ENCODE results near the gene WNT5A.

The WNT5A gene

DNA sequence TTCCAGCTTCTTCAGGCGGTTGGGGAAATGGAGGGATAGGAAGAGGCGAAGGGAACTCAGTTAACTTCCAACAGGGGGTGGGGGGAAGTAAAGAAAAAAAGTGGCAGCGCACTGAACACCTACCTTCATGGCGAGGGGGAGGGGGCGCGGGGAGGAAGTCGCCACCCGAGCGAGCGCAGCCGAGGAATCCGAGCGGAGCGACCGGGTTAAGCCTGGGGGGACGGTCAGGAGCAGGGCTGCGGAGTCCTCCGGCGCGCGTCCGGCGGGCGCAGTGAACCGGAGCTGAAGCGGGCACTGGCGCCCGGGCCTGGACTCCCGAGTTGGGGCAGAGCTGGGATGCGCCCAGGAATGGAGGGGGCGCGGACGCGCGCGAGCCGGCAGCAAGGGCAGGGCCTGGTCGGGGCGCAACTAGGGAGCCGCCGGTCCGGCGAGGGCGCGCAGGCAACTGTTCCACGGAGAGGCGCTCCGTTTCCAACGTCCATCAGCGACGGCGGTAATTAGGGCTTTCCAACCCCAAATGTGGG lies at the start of gene WNT5A:
TSS of gene WNT5A (minus strand) at position 450 of the 524 bp plus-strand sequence. CDS start at position 129, 321 bp downstream.
- DNase-seq, result no peak

DNA sequence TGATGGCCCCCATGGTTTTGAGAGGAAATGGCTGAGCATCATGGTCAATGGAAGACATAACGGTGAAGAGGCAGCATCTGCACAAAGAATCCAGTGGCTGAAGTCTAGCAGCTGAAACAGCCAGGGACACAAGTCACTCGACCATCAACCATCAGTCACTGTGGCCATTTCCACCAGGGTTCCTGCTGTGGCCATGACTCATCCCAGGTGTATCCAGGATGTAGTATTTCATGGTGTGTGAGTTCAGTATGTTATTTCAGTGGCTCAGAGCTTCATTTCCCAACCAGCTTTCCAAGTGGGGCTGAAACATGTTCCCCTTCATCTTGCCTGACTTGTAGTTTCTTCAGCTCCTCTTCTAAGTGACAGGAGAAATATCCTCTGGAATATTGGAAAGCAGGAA lies 47.8 kb upstream of the WNT5A start:
- DNase-seq, result no peak

DNA sequence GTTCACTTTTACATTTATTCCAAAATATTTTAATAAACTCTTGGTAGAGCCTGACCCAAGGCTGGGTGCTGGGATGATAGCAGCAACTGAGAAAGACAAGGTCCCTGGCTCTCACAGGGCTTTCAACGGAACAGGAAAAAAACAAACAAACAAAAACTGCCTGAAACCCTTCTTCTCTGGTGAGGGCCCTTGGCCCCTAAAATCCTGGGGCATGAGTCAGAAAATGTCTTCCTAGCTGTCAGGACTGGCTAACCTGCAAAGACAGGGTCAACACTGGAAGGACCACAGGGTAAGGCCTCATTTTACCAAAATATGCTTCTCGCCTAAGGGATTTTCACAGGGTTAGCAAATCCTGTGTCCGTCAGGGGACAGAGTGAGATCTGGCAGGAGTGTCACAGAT lies 45.7 kb upstream of the WNT5A start:
- DNase-seq, result no peak

DNA sequence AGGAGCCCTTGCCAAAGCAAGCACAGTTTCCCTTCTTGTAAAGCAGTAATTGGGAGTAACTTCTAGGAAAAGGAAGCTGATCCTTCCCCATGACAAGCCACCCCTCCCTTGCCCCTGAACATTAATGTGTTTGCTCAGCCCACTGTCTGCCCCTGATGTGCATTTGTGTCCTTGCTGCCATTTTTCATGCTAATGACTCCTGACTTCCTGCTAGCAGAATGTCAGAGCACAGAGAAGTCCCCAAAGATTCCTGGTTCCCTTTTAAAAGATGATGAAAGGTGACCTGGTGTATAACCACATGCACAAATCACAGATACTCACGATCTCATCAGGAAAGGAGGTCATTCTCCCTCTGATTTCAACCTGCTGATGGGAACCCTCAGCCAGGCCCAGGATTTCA lies 44.2 kb upstream of the WNT5A start:
- DNase-seq, result no peak

DNA sequence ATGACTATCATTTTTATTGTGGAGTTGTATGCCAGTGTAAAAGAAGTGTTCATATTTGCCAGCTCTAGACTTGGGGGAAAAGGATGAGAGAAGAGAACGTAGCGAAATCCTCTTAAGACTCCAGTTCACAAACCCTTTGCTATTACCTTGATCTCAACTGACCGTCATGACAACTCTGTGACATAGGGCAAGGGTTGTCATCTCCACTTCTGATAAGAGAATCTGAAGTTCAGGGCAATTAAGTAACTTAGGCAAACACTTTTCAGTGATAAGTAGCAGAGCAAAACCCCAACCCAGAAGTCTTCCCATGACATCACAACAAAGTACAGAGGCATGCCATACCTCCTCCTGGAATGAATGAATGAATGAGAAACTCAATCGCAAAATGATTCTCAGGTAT lies 40.3 kb upstream of the WNT5A start:
- no peak for DNase-seq

DNA sequence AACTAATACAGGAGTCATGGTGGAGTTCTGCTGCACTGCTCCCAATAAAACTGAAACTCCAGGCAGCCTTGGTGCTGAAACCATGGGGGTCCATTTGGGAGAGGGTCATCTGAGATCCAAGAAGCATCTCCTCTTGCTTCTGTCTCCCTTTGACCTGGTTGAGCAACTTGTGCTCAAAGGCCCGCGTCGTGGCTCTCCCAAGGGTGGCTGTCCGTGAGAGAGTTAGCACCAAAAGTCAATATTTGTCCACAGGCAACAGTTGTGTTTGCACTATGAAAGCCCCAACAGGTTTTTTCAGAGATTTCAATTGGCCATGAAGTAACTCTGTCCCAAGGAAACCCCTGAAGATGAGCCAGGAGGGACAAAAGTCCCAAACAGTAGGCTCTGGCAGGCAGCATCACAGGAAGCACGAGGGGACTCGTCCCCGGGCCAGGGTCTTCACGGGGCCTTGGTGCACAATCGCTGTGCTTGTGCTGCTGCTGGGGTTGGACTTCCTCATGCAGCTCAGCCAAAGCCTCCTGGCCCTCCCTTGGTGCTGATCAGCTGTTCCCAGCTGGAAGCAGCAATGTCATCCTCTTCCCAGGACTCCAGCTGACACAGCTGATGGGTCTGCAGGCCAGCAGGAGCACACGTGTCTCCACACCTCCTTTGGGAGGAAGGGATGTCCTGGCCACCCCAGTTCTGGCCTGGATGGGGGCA lies 39.4 kb upstream of the WNT5A start:
- no peak for DNase-seq

DNA sequence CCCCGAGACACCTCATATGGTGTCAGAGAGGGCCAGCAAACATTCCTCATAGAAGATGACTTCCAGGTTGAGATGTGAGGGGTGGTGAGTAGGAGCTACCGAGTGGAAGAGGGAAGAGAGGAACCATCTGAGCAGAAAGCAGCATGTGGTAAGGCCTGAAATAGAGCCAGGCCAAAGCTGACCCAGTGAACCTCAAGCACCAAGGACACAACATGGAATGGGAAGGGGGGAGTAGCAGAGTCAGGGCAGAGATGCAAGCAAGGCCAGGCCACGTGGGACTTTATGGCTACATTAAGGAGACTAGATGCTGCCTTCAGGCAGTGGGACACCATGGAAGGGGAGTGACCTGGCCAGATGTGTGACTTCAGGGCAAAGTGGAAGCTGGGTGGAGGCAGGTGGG lies 38.3 kb upstream of the WNT5A start:
- no peak for DNase-seq

DNA sequence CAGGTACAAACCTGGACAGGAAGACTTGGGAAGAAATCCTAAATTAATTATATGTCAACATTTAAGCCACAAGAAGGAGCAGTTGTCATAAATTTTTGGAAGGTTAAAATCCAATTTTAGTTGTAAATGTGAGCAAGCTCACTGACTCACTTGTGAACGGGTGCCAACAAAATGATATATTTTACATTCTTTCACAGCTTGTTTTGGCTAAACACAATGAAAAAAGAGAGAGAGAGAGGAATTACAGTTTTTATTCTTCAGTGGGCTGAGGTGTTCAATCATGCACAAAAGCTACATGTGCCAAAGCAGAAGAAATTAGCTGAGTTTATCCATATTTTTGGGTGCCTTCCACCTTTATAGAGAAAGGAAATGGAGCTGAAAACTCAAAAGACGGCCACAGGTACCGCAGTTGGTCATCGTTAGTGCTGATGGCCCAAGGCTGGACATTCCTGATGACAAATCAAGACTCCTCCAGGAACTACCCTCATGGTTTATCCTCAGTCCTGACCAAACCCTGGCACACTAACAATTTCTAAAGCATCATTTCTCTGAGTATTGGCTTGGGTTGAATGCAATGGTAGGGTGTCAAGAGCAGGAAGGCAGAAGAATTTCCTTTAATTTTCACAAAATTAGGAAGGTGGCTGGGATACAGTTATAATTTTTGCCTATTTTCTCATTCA lies 37.6 kb upstream of the WNT5A start:
- no peak for DNase-seq

DNA sequence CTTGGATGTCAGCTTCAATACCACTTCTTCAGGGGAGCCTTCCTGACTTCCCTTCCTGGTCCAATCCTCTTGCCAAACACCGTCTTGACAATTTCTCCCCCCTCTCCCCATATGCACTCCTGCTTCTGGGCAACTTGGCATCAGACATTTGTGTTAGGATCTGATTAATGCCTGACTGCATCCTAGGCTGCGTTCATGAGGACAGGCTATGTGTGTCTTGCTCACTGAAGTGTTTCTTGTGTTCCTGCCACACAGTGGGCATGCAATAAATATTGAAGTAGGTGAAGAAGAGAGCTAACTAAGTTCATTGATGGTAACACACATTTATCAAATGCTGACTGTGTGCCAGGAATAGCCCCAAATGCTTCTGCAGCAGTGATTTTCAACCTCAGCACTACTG lies 36.4 kb upstream of the WNT5A start:
- no peak for DNase-seq

DNA sequence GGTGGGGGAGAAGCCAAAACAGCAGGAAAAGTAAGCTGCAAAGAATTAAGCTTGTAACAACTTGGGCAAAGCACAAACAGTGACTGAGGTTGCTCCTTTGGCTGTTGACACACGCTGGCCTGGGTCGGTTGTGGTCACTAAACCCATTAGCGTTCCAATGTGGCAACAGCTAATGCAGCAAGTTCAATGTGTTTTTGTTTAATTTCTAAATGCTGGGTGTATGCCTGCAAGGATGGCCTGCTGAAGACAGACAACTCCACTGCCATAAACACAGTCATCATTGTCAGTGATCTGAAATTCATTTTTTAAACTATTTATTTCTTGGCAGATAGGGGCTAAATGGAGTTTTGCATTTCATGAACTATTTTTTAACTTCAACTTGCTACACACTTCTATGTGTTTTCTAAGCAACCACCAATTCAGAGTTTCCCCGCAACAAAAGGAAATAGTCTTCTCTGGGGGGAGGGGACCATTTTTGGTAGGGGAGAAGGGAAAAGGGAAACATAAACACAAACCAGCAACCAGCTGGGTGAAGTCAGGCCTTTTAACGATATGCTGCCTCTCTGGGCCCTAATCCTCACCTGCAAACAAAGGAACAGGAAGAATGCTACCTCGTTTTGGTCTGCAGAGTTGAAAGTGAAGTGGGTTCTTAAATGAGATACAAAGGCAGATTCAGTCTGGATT lies 34.8 kb upstream of the WNT5A start:
- DNase-seq, result no peak

DNA sequence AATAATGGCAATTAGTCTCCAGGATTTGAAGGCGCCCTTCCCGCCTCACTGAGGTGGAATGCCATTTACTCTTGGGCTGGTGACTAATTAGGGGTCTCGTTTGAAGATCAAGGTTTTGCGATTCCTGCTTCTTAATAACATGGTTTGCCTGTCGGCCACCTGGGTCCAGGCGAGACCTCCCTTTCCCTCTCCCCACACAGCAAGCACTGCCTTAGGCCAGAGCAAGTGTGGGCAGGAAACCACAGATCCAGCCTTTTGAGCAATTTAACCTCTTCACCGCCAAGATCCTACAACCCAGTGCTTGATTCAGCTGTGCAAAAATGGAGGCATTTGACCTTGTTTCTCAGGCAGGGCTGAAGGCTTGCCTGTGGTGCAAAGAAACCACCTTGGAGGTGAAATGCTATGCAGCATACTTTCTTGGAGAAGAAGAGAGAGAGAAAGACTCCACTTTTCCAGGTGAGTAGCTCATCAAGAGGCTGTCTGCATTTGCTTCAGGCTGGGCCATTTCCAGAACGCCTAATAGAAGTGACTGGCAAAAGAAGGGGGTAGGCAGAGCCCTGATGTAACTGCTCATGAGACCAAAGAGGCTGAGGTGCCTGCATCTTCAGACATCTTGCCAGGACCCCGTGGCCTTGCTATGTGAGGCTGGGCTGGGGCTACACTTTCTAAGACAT lies 34.1 kb upstream of the WNT5A start:
- no peak for DNase-seq

DNA sequence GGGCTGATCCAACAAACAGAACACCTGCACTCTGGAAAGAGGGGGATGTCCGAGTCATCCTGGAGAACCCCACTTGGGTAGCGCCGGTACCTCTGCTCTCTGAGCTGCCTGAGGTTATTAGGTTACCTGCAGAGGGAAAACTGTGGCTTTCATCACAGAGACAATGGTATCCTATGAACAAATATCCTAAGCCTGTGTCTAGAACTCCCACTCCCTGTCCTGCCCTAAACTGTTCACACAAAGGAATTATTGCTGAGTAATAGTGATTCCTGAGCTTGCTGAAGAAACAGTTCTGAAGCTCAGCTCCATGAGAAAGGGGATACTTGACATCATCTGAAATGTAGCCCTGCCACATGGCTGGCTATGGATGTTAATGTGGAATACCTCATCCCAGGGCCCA lies 31.9 kb upstream of the WNT5A start:
- DNase-seq, result no peak

DNA sequence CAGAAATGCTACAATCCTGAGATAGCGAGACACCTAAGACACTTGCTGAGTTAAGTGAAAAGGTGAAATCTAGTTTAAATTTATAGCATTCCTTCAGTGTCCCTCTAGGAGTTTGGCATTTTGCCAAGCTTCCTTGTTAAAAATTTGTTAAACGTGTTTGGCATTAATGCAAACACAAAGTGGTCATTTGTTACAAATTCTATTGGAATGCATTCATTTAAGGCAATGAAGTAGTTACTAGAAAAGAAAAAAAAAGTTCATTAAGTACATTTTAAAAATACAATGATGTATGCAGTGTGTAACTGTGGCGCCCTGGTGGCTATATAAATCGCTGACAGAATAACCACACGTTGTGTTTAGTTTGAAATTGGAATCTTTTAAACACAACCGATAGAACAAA lies 31.3 kb upstream of the WNT5A start:
- DNase-seq, result no peak

DNA sequence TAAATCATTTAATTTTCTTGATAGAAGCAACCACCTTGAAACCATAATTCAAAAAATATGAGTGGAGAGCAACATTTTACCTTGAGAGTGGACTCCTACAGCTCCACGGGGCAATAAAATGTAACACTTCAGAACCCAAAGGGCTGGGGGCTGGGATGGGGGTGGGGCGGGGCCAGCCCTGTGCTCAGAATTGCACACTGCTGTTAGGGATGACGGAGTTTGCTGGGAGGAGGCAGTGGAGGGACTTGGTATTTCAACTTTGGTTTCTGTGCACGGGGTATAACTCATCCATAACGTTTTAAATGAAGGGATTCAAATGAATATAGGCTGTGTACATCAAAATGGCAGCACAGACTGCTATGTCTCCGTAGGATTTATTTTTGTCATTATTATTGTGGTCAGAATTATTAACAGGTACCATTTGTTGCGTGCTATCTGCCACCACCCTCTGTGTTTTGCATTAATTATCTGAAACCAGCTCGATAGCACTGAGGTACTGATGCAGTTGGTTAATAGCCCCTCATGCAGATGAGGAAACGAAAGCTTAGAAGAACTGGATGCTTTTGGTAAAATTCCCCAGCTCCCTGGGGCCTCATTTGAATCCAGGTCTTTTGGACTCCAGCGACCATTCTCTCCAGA lies 29.4 kb upstream of the WNT5A start:
- DNase-seq, result no peak

DNA sequence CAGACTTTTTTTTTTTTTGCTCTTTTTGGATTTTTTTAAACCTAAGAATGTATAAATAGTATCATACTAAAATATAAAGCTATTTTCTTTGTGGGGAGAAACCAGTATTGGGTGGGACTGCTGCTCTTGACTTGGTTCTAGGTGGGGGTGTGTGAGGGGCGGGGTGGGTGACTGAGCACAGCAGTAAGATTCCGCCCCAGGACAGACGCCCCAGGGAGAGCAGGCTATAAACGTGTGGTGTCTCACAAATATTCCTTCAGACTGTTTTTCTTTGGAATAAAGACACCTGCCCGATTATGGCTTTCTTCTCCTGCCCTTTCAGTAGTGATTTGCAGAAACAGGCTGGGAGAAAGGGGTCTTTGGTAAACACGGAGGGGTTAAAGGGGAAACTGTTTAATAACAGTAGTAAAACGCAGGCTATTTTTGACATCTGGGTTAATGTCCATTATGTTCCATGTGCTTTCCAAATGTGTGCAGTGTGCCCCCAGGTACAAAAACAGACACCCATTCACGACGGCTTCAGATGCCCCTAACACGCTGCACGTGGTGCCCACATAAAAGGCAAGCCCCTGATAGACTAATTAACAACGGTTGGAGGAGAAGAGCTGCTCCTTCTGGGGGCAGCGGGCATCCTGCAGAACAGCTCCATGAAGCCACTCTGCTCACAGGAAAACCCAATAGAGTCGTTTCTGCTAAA lies 28.6 kb upstream of the WNT5A start:
- no peak for DNase-seq

DNA sequence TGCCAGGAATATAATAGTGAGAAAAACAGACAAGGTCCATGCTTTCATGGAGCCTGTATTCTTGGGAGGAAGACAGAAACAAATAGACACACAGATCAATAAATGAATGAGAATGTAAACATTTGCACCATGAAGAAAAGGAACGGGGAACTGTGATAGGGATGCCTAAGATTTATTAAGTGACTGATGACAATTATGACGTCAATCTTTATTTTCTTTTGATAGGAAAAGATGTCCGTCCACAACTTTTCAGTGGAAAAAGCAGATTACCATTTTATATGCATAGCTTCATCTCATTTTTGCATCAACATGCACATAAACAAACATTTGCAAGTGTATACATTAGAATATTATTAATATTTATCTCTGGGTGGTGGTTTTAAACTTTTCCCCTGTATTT lies 27.9 kb upstream of the WNT5A start:
- DNase-seq, result no peak

DNA sequence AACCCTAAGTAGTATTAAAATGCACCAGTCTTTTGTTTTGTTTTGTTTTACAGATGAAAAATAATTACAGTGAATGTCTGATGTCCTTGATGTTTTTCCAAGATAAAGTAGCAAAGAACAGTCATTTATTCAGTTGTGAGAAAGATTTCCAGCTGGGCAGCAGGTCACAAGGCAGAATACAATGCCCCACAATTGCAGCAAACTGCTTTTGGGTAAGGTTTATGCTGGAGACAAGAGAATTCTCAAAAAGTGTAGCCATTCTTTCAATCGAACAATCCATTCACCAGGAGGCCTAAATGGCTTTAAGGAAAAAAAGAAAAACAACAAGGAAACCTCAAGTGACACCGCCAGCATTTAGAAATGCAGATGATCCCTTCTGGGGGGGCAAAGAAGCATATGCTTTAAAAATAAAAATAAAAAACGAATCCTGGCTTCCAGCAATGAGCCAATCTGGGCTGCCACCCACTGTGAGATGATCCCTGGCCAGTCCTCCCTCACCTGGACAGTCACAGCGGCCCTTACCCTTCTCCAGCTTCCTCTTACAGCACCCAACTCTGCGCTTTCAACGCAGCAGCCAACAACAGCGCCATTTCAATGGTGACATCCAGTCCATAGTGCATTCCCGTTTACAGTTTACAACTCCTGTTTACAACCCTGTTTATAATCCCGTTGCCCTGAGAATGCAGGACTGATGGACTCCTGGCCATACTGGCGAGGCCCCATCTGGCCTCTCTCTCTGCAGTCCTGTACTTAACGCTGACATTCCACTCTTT lies 25.7 kb upstream of the WNT5A start:
- no peak for DNase-seq

DNA sequence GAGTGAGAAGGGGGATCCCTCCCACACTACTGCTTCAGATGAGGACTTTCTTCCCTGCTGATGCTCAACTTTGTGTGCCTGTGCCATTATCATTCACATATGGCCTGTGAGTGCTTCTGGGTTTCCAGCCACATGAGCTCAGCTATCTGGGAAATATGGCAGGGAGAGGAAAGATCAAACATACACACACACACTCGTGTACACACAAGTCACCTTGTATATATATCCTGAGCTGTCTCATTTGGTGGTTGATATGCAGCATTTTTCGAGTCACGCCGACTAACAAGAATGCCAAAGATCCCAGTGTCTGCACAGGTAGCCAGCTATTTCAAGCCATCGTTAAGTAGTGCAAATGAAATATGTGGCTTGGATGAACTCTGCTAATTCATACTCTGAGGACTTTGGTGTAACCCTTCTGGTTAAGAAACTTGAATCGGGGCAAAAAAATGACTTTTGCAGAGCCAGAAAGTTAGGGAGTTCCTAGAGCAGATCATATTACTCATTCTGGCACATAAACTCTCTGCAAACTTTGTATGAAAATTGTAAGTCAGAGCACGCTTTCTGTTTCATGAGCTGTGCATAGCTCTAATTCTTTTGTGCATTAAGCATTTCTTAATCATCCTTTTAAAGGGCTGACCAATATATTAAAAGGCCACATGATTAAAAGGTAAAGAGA lies 24.9 kb upstream of the WNT5A start:
- DNase-seq, result no peak

DNA sequence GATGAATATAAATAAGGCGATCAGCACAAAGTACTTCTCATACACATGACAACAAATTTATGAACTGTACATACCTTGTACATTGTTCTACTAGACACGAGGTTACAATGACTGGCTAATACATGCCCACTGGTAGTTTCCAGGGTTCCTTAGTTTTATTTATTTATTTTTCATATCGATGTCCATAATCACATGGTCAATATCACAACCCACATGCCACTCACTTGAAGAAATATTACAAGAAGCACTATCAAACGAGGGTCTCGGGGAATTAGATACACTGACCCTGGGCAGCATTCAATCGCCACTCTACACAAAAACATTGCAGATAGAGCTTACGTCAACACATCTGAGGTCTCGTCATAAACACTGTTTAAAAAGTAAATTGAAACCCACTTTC lies 21.2 kb upstream of the WNT5A start:
- no peak for DNase-seq

DNA sequence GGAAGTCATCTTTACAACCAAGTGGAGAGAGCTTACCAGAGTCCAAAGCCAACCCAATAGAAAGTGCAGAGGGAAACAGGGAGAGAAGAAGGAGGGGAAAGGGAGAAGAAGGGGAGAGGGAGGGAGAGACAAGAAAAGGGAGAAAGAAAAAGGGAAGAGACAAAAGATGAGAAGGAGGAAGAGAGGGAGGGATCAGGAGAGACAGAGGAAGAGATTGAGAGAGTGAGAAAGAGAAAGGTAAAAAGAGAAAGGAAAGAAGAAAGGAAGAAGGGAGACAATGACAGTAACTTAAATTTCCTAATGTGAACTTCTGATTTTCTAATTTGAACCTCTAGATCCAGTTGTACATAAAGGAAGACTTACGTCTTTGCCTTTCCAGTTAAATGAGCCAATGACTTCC lies 20.7 kb upstream of the WNT5A start:
- DNase-seq, result no peak

DNA sequence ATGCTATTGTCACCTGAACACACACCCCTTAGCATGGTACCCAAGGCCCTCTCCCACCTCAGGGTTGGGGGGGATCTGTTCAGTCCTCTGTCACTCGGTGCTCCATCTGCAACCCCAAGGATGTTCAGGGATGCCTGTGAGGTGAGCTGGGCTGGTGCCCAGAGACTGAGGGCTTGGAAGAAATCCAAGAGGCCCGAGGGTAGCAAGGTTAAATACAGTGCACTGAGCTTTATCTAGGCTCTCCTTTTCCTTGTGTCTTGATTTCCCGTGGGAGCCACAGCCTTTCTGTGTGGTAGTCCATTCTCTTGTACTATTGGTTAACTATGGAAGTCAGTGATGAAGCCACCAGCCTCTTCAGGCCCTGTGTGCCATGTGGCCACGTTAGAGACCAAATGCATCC lies 18.7 kb upstream of the WNT5A start:
- DNase-seq, result no peak
